NCI-H187 treated with DMSO at 0.1 percent for 48 hours (cell line): Measurements from ENCODE around the gene LSMEM2.
"Not testable (repeated sequence)": the region's sequence is repeated elsewhere in the genome, so short reads cannot be mapped to it uniquely, and the experiment has no call there.

ENCODE experiments used
- DNase-seq: peaks from one replicate; lab custom pipeline; 2025; lab: John Stamatoyannopoulos, UW

LSMEM2 gene

GRCh38 chr3:50278880-50279224 lies at the start of gene LSMEM2:
Gene LSMEM2 (plus strand): TSS chr3:50279087. CDS start chr3:50279114, 27 bp downstream.
- DNase-seq = no peak

DNA sequence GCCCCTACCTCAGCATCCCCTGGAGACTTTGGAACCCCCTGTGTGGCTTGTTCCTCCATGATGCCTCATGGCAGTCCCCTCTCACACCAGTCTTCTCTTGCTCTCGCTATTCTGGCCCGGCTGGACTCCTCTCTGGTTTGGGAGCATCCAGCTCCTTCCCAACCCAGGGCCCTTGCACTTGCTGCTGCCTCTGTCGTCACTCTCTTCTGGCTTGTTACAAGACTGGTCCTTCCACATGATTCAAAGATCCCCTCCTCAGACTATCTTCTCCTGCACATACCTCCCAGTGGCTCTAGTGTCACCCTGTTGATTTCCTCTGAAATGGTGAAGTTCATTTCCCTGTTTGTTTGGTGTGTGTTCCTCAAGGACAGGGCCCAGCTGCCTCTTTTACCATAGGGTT lies 49.4 kb upstream of the LSMEM2 start:
- DNase-seq = no peak

- DNase-seq = no peak
These were observed 48.6 kb upstream of the LSMEM2 start for GRCh38 chr3:50230104-50230793.

DNA sequence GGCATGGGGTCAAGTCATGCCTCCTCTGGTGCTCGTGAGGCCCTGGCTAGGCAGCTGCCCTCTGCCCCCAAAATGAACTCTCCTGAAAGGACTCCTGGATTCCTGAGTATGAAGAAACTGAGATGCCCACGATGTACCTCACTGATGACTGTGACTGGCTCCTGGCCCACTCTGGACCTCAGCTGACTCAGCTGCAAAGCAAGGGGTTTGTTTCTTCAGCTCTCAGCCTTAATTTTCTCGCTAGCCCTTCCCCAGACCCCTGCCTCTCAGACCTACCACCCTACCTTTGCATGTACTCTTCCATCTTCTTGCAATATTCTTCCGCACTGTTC lies 48.1 kb upstream of the LSMEM2 start:
- no peak for DNase-seq

DNA sequence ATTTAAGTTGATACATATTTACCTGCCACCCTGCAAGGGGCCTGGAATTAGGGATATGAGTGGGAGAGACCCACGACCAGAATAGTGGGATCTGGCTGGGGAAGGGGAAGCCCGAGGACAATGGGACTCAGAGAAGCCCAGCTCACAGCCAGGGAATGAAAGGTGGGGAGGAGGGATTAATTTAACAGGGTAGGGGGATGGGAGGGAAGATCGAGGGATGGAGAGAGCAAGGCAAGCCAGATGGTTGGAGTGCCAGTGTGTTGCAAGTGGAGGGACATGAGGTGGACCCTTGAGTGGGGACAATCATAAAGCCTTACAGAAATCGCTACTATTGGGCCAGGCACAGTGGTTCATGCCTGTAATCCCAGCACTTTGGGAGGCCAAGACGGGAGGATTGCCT lies 47.3 kb upstream of the LSMEM2 start:
- DNase-seq = no peak

GRCh38 chr3:50232303-50232702 lies 46.6 kb upstream of the LSMEM2 start:
- no peak for DNase-seq

DNA sequence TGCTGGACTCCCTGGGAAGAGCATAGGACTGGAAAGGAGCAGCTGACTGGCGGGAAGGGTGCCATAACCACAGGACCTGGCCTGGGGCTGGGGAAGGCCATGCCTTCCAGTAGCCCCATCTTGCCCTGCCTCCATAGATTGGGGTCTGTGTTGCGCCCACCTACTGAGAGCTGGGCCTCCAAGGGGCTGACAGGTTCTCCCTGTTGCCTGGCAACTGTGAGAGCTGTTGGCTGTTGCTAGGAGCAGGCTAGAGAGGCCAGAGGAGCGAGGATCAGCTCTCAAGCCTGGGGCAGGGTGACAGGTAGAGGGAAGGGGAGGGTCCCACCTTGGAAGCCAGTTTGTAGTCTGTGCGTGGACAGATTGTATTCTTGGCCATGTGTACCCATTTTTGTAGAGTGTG lies 45.7 kb upstream of the LSMEM2 start:
- DNase-seq = no peak

DNA sequence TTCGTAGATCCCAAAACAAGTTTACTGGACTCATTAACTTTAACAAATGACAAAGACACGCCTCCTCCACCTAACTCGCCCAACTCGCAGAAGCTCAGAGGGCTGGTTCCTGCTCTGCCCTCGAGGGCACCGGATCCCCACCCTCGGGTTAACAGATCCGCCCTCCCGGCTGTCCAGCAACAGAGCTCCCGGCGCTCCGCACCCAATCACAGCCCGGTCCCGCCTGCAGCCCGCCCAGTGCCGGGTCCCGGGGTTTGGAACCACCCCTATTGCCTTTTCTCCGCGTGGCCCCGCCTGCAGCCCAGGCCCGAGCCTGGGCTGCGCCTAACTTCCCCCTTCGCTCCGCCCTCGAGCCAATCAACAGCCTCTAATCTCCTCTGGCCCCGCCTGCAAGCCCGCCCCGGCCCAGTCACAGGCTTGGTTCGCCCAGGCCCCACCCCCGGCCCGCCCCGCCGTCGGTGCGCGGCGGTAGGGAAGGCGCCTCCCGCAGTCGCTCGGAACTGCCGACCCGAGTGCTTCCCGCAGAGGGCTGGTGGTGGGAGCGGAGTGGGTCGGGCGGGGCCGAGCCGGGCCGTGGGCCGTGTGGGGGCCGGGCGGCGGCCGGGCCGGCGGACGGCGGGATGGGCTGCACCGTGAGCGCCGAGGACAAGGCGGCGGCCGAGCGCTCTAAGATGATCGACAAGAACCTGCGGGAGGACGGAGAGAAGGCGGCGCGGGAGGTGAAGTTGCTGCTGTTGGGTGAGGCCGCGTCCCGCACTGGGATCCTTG lies 43.0 kb upstream of the LSMEM2 start, which contains the start of gene GNAI2:
Gene GNAI2 (plus strand): TSS at position 489 of the 768 bp plus-strand sequence. CDS start 132 bp downstream, at position 621.
- DNase-seq = peak; percentile 76

DNA sequence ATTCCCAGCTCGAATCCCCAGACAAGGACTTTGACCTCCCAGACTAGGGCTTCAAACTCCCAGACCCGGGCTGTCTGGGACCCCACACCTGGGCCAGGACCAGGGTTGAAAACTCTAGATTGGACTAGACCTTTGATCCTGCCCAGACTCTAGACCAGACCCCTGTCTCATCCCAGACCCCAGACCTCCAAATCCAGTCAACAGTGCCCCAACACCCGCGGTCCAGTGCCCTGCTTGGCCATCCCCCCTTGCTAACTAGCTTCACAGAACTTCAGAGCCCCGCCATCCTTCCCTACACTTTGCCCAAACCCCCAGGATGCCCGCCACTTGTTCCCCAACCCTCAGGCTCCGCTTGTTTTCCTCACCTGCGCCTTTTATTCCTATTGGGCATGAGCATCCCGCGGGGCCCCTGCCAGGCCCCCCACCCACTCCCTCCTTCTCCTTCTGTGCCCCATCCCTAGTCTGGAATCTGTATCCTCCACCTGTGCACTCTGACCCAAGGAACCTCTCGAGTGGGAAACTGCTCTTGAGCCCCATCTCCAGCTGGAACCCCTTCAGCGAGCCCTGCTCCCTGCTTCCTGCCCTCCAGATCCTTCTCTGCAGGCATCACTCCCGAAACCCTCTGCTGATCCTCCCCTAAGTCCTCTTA lies 42.3 kb upstream of the LSMEM2 start:
- DNase-seq = no peak

- DNase-seq = no peak
These were observed 41.7 kb upstream of the LSMEM2 start for GRCh38 chr3:50237133-50237651.

DNA sequence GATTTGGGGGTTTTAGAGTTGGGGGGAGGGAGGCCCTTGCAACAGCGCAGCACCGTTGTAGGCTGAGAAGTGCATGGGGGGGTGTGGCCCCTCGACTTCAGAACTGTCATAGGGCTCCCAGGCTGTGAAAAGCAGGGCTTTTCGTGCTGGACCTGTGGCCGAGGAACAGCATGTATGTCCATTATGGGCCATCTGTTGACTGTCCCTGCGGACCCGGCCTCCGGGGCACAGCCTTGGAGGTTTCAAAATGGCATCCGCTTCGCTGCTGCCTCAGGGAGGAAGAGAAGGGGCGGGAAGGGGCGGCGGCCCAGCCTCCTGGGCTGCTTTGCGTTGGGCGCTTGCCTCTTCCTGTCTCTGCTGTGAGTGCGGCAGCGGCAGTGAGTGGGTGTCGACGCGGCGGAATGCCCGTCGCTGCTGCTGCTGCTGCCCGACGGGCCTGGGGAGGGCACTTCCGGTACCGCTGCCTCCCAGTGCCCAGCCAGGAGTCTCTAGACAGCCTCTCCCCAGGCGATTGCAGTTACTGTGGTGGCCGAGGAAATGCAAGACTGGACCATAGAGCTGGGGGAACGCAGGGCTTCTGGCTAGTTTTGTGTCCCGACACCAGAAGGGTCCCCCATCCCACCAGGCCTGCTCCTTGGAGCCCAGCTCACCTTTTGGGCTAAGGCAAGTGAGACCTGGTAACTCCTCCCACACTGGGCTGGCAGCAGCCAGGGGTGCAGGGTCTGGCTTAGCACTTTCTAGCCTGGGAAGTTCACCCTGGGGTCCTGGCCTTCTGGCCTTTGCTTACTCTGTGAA lies 40.9 kb upstream of the LSMEM2 start:
- DNase-seq = no peak

DNA sequence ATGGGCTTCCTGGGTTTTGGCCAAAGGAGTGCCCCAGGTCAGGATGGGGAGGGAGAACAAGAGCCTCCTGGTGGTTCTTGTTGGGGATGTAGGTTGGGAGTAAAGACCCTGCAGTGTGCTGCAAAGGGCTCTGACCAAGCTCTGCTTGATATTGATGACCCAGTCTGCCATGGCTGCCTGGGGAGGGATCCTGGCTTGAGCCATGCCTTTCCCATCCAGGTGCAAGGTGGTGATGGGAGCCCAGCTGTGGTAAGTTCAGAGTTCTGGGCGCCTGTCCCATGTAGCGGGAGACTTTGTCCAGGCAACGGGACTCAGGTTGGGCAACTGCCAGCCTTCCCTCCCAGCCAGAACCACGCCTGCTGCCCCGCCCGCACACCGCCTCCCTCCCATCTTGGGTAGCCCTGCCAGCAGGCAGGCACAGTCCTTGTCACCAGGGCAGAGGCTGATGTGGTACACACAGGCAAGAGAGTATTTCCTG lies 40.3 kb upstream of the LSMEM2 start:
- DNase-seq = no peak

GRCh38 chr3:50239649-50240048 lies 39.2 kb upstream of the LSMEM2 start:
- no peak for DNase-seq

- no peak for DNase-seq
These were observed 37.7 kb upstream of the LSMEM2 start for GRCh38 chr3:50241163-50241562.

DNA sequence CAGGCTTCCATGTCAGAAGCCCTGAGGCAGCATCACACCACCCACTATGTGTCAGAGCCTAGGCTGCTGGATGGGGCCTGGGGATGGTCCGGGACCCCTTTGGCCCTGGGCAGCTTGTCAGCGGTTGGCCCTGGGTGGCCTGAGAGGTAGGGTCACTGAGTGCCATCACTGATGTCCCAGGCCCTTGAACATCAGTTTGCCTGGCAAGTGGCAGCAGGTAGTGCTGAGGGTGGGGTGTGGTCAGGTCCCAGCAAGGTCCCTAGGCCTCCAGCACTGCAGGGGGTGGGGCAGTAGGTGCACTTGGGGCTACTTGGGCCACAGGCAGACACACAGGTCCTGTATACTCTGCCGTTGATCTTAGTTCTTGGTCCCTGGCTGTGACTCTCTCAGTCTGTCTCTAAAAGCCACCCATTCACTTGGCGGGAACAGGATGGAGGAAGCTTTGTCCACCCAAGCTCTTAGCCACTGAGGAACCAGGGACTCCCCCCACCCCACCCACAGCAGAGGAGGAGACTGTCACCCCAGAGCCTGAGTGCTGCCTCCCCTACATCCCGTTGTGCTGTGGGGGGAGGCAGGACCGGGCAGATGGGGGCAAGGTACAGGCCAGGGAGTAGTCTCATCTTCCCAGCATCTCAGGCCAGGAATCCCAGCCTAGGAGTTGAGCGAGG lies 37.0 kb upstream of the LSMEM2 start:
- no peak for DNase-seq

DNA sequence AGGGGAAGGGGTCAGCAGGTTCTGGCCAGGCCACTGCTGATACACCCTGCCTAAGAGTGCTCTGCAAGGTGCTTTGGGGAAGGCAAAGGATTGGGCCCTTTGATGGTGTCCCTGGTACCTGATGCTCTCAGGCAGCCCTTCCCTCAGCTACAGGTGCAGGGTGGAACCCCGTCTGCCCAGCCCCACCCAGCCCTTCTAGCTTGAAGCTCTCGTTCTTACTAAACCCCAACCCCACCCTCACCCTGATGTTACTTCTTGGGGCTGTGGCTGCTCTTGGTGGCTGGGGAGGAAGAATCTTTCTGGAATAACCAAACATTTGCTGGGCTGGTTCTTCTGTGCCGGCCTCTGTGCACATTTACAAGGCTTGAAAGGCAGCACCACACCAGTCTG lies 36.5 kb upstream of the LSMEM2 start:
- no peak for DNase-seq

DNA sequence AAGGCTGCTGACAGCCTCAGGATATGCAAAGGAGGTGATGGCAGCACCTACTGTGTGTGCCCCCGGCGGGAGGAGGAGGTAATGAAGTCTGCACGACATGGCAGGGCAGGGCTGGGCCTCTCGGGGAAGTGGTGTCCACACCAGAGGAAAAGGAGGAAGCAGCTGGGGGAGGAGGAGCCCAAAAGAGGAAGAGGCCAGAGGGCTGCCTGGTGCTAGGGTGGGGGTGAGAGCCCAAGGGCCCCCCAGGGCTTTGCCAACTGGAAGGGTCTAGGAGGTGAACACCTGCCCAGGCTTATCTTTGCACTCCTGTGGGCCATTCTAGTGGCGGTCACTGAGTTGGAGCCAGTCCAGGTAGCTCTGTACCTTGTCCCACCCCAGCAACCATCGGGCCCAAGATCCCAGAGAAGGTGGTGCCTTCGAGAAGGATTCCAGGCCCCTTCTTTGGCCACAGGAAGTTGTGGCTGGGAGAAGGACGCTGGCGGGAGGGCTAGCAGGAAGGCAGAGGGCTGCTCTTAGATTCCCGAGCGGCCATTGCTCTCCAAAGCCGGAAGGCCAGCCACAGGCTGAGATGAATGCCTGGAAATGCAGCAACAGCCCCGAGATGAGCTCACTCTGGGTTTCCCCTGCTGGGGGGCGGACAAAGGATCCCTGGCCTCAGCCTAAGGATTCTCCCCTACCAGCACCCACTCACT lies 35.9 kb upstream of the LSMEM2 start:
- no peak for DNase-seq

DNA sequence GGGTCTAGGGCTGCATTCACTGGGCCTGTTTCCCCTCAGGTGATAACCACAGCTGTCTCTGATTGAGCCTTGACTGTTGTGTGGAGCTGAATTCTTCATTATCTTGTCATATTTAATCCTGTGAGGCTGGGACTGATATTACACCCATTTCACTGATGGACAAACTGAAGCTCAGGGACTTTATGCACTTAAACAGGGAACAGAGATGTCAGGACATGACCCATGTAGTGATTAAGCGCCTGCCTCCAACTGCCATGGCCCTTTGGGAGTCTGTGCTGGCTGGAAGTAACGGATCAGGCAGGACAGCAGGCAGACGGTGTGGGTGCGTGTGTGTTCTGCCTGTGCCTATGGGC lies 35.4 kb upstream of the LSMEM2 start:
- DNase-seq = no peak

- DNase-seq = not testable (repeated sequence)
These were observed 34.1 kb upstream of the LSMEM2 start for GRCh38 chr3:50244813-50245212.

DNA sequence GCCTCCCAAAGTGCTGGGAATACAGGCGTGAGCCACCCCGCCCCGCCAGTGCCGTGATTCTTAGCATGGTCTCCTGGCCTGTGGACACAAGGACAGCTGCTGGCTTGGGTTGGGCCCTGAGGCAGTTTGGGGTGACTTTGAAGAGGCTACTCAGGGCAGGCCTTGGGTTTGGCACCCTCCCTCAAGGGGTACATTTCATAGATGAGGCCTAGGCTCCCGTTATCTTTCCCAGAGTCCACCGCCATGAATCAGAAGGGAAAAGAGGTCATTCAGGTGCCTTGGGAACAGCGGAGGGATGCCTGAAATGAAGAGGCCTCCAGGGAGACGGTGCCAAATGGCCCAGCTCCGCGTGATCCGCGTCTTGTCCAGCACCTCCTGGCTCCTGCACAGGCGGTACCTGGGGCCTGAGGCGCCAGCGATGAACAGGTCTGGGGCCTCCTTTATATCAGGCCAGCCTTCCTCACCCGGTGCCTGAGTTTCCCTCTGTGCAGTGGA lies 33.6 kb upstream of the LSMEM2 start:
- DNase-seq = no peak
